ENCODE results near the gene RPL35.

GRCh38 chr9:124887832-124888231 lies 26.1 kb upstream of the RPL35 start:
- TF ChIP-seq CTCF (IDR thresholded peaks at IDR 0.05) (no peak), TCF12 (IDR thresholded peaks at IDR 0.05) (no peak), POLR2AphosphoS5 (IDR thresholded peaks at IDR 0.05; ENCODE audit: low read depth, low read length) (no peak), EZH2phosphoT487 (IDR thresholded peaks at IDR 0.05; ENCODE audit: borderline replicate concordance, low read depth) (no peak)

All from SK-N-SH (cell line).